ENCODE measurements around the gene DRAM2. TPM values are rescaled to one million over a fixed set of nuclear protein-coding genes. Genes with fewer than 3 reads are reported as not detected.

DRAM2 gene
- total RNA-seq, 1 experiment from 2014 or later = 34.4 TPM

DNA sequence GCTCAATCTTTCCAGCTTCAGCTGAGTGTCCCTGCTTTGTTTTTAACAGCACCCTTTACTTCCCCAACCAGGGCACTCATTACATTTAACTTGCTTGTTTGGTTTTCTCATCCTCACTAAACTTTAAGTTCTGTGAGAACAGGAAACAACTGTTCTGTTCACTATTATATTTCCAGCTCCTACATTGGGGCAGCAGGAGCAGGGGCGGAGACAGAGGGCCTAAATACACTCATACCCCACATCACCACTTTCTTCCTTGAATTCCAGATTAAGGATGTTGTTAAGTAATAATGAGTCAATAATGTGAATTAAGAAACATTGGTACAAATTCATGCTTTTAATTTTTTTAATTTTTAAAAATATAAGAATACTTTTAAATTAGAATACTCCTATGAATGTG, 6.0 kb downstream of the DRAM2 start:
- TF ChIP-seq, protein P1, sequence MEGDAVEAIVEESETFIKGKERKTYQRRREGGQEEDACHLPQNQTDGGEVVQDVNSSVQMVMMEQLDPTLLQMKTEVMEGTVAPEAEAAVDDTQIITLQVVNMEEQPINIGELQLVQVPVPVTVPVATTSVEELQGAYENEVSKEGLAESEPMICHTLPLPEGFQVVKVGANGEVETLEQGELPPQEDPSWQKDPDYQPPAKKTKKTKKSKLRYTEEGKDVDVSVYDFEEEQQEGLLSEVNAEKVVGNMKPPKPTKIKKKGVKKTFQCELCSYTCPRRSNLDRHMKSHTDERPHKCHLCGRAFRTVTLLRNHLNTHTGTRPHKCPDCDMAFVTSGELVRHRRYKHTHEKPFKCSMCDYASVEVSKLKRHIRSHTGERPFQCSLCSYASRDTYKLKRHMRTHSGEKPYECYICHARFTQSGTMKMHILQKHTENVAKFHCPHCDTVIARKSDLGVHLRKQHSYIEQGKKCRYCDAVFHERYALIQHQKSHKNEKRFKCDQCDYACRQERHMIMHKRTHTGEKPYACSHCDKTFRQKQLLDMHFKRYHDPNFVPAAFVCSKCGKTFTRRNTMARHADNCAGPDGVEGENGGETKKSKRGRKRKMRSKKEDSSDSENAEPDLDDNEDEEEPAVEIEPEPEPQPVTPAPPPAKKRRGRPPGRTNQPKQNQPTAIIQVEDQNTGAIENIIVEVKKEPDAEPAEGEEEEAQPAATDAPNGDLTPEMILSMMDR (conservative IDR thresholded peaks at IDR 0.05) = no peak
- no peaks in the 10 kb centered on the region for H3K27me3 Mint-ChIP-seq (ENCODE audit: low read depth)
- no peaks in the 10 kb centered on the region for H3K4me1 ChIP-seq (ENCODE audit: insufficient read depth, low read length)
- no peaks in the 10 kb centered on the region for H3K9me3 ChIP-seq (ENCODE audit: control insufficient read depth, low read depth, low read length)
- DNase-seq = no peak
- no peaks in the 10 kb centered on the region for H3K23me2 ChIP-seq (ENCODE audit: insufficient read length, low read depth, low read length, poor library complexity, severe bottlenecking)
- no CpG with 5 or more reads among the region's 1 CpG for WGBS (ENCODE audit: extremely low coverage, insufficient read length, low lambda C conversion rate)
- no peak overlapping the region for H2BK12ac ChIP-seq (ENCODE audit: insufficient read length, low read depth, low read length)
- peaks cover 9 to 25% (median 18%) of the 10 kb centered on the region in 3 experiments; a peak in 6 of 7 replicates for H3K36me3 Mint-ChIP-seq (ENCODE audit: insufficient read depth in 1 of 3, low read depth in 3 of 3)
- no peak overlapping the region for H2AK5ac ChIP-seq (ENCODE audit: insufficient read length, low read length)
- peaks cover 9 to 15% of the 10 kb centered on the region in 2 experiments for H3K4me1 Mint-ChIP-seq
- H2BK5ac ChIP-seq (ENCODE audit: insufficient read length, low read length) = no peak overlapping the region
- no peak overlapping the region for H3K4me3 Mint-ChIP-seq
- H3K79me2 ChIP-seq (ENCODE audit: insufficient read depth, low read length) = no peaks in the 10 kb centered on the region
- H2BK120ac ChIP-seq (ENCODE audit: low read depth, low read length, poor library complexity, severe bottlenecking) = no peak overlapping the region
- no peak overlapping the region for H2AFZ ChIP-seq (ENCODE audit: low read length)
- no peaks in the 10 kb centered on the region for H4K20me1 ChIP-seq (ENCODE audit: control insufficient read depth, insufficient read depth, insufficient read length)
- H3K9me3 Mint-ChIP-seq = no peaks in the 10 kb centered on the region
- H3T11ph ChIP-seq (ENCODE audit: low read length) = no peak overlapping the region
- no peaks in the 10 kb centered on the region for H3K79me1 ChIP-seq (ENCODE audit: insufficient read depth, low read depth, low read length, poor library complexity, severe bottlenecking)
- H3K4ac ChIP-seq (ENCODE audit: low read depth, low read length) = no peak overlapping the region
- no peak overlapping the region for H3K27ac ChIP-seq (ENCODE audit: insufficient read length, low read depth, low read length)
- H3K56ac ChIP-seq (ENCODE audit: insufficient read length, low read depth, low read length) = no peak overlapping the region
- H3K23ac ChIP-seq (ENCODE audit: insufficient read length, low read depth, low read length) = no peak overlapping the region
- no peak overlapping the region for H4K91ac ChIP-seq (ENCODE audit: insufficient read length, low read depth, low read length)
- H4K5ac ChIP-seq (ENCODE audit: insufficient read length, low read depth, low read length) = no peak overlapping the region
- no peak overlapping the region for H3K14ac ChIP-seq (ENCODE audit: insufficient read depth, low read length)
- no peak overlapping the region for H3K18ac ChIP-seq (ENCODE audit: insufficient read length, low read depth, low read length)
- no peak overlapping the region for H2BK15ac ChIP-seq (ENCODE audit: low read depth, low read length)
- H3K4me2 ChIP-seq (ENCODE audit: insufficient read depth, insufficient read length, low read length) = no peak overlapping the region
- H2BK20ac ChIP-seq (ENCODE audit: low read depth, low read length, poor library complexity, severe bottlenecking) = no peak overlapping the region
- H3K9ac ChIP-seq (ENCODE audit: extremely low read depth, insufficient read length, low read length) = no peak overlapping the region
- H3K27me3 ChIP-seq (ENCODE audit: insufficient read depth, low read length) = no peaks in the 10 kb centered on the region
- H3K27ac Mint-ChIP-seq = no peak overlapping the region; a peak in 1 of 7 replicates
- no peak overlapping the region for H4K8ac ChIP-seq (replicated peaks; ENCODE audit: insufficient read length, low read depth, low read length)

Data from H9 (cell line).